ENCODE results near the gene PSMD6. TPM values are rescaled to one million over a fixed set of nuclear protein-coding genes. Genes with fewer than 3 reads are reported as not detected.

Gene PSMD6
- total and polyA plus RNA-seq, 10 donors, result 49.0 to 75.8 (median 59.6) TPM

GRCh38 chr3:63992516-63993209 lies 30.6 kb downstream of the PSMD6 start:
- Histone ChIP-seq H3K4me3 (no peak overlapping the region), H3K4me1 (peaks cover 0 to 35% (median 11%) of the 10 kb centered on the region in 6 donors), H3K9me3 (no peaks in the 10 kb centered on the region), H3K27me3 (replicated peaks in 1 of 7) (no peaks in the 10 kb centered on the region), H3K27ac (peak overlapping the region in 3 of 8 donors; percentile 13 to 47 (median 22)), H3K36me3 (peaks cover 0 to 100% (median 83%) of the 10 kb centered on the region in 6 donors)
- WGBS, 5 donors, result 79 to 88% (median 82%) methylated on average over 5 of the region's 5 CpGs
- TF ChIP-seq POLR2AphosphoS5 (IDR thresholded peaks at IDR 0.05), result no peak
- TF ChIP-seq, protein P1, sequence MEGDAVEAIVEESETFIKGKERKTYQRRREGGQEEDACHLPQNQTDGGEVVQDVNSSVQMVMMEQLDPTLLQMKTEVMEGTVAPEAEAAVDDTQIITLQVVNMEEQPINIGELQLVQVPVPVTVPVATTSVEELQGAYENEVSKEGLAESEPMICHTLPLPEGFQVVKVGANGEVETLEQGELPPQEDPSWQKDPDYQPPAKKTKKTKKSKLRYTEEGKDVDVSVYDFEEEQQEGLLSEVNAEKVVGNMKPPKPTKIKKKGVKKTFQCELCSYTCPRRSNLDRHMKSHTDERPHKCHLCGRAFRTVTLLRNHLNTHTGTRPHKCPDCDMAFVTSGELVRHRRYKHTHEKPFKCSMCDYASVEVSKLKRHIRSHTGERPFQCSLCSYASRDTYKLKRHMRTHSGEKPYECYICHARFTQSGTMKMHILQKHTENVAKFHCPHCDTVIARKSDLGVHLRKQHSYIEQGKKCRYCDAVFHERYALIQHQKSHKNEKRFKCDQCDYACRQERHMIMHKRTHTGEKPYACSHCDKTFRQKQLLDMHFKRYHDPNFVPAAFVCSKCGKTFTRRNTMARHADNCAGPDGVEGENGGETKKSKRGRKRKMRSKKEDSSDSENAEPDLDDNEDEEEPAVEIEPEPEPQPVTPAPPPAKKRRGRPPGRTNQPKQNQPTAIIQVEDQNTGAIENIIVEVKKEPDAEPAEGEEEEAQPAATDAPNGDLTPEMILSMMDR (IDR thresholded peaks at IDR 0.05 in 8 of 11, conservative IDR thresholded peaks at IDR 0.05 in 3 of 11), result no peak
- no peak for TF ChIP-seq POLR2A (IDR thresholded peaks at IDR 0.05)
- intact Hi-C loops (cut with DNase I; ENCODE audit: low total_unique reads), result no loop called here
- no peak for DNase-seq

- peaks cover 0 to 100% (median 84%) of the 10 kb centered on the region in 6 donors for H3K36me3 ChIP-seq
- 93 to 96% (median 95%) methylated on average over 3 of the region's 3 CpGs for WGBS, 5 donors
- no peak for DNase-seq
- no peaks in the 10 kb centered on the region for H3K27me3 ChIP-seq (replicated peaks in 1 of 7)
- H3K27ac ChIP-seq, result peak overlapping the region in 2 of 8 donors; percentile 13 to 47
- intact Hi-C loops (cut with DNase I; ENCODE audit: low total_unique reads), result no loop called here
- TF ChIP-seq POLR2A (IDR thresholded peaks at IDR 0.05) (no peak), POLR2AphosphoS5 (IDR thresholded peaks at IDR 0.05) (no peak)
- TF ChIP-seq, protein P1 (IDR thresholded peaks at IDR 0.05 in 8 of 11, conservative IDR thresholded peaks at IDR 0.05 in 3 of 11), result no peak
- peaks cover 0 to 35% (median 11%) of the 10 kb centered on the region in 6 donors for H3K4me1 ChIP-seq
- H3K4me3 ChIP-seq, result no peak overlapping the region
- no peaks in the 10 kb centered on the region for H3K9me3 ChIP-seq
These were observed 31.6 kb downstream of the PSMD6 start for GRCh38 chr3:63991666-63992065.

GRCh38 chr3:63990733-63991132 lies 32.6 kb downstream of the PSMD6 start:
- intact Hi-C loops (cut with DNase I; ENCODE audit: low total_unique reads), result no loop called here
- H3K36me3 ChIP-seq, result peaks cover 0 to 100% (median 83%) of the 10 kb centered on the region in 6 donors
- H3K4me3 ChIP-seq, result no peak overlapping the region
- no peak overlapping the region for H3K27ac ChIP-seq
- H3K9me3 ChIP-seq, result no peaks in the 10 kb centered on the region
- 94 to 96% (median 95%) methylated on average over 5 of the region's 5 CpGs for WGBS, 5 donors
- DNase-seq, result no peak
- H3K27me3 ChIP-seq (replicated peaks in 1 of 7), result no peaks in the 10 kb centered on the region
- H3K4me1 ChIP-seq, result peaks cover 0 to 35% (median 11%) of the 10 kb centered on the region in 6 donors
- no peak for TF ChIP-seq POLR2AphosphoS5 (IDR thresholded peaks at IDR 0.05)
- TF ChIP-seq POLR2A (IDR thresholded peaks at IDR 0.05), result no peak
- TF ChIP-seq, protein P1 (IDR thresholded peaks at IDR 0.05 in 8 of 11, conservative IDR thresholded peaks at IDR 0.05 in 3 of 11), result no peak

- intact Hi-C loops (cut with DNase I; ENCODE audit: low total_unique reads), result no loop called here
- H3K4me3 ChIP-seq, result no peak overlapping the region
- no peak overlapping the region for H3K27ac ChIP-seq
- no peaks in the 10 kb centered on the region for H3K9me3 ChIP-seq
- peaks cover 0 to 31% (median 11%) of the 10 kb centered on the region in 6 donors for H3K4me1 ChIP-seq
- WGBS, 5 donors, result 96 to 99% (median 97%) methylated on average over 14 of the region's 14 CpGs
- TF ChIP-seq POLR2A (IDR thresholded peaks at IDR 0.05) (no peak), POLR2AphosphoS5 (IDR thresholded peaks at IDR 0.05) (peak in 2 of 3 donors; percentile 23 to 59)
- TF ChIP-seq, protein P1 (IDR thresholded peaks at IDR 0.05 in 8 of 11, conservative IDR thresholded peaks at IDR 0.05 in 3 of 11), result no peak
- DNase-seq, result peak; percentile 73
- peaks cover 0 to 100% (median 81%) of the 10 kb centered on the region in 6 donors for H3K36me3 ChIP-seq
- H3K27me3 ChIP-seq (replicated peaks in 1 of 7), result no peaks in the 10 kb centered on the region
These were observed 33.1 kb downstream of the PSMD6 start for GRCh38 chr3:63990204-63990603.

All from spleen (tissue), 11 donors.